ENCODE data around the gene SEC16B.

SEC16B gene

DNA sequence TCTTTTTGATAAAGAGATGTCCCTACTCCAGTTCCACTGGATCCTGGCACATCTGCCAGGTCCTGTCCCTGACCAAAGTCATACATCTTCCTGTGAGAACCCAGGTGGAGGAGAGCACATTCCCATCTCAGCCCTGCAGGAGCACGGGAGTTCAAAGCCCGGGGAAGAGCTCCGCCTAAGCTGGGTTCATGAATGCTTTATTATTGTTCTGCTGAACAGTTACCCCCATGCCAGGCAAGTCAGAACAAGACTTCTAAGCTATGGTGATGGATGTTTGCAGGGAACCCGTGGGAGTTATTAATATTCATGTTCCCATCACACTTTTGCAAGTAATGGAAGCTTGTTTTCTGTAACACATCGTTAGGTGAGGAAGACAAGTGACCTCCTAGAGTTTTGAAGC, 62.9 kb downstream of the SEC16B start:
- no peak for DNase-seq (ENCODE audit: low read depth)

DNA sequence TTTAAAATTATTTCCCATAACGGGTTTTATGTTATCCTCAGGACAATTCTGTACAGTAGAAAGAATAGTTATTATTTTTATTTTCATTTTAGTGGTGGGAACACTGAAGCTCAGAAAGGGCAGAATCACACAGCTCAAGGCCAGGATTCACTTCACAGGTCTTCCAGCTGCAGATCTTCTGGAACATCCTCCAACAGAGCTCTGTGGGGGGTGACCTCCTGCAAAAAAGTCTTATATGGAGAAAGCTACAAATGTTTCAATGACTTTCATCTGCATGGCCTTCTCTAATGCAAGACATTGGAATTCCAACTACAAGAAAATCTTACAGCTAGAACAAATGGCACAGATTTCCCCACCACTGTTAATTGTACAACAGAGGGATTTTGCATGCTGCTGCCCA, 64.2 kb downstream of the SEC16B start:
- DNase-seq (ENCODE audit: low read depth) = no peak

GRCh38 chr1:177902266-177902665, 67.6 kb downstream of the SEC16B start:
- no peak for DNase-seq (ENCODE audit: low read depth)

GRCh38 chr1:177897998-177898654, 71.7 kb downstream of the SEC16B start:
- no peak for DNase-seq (ENCODE audit: low read depth)

DNA sequence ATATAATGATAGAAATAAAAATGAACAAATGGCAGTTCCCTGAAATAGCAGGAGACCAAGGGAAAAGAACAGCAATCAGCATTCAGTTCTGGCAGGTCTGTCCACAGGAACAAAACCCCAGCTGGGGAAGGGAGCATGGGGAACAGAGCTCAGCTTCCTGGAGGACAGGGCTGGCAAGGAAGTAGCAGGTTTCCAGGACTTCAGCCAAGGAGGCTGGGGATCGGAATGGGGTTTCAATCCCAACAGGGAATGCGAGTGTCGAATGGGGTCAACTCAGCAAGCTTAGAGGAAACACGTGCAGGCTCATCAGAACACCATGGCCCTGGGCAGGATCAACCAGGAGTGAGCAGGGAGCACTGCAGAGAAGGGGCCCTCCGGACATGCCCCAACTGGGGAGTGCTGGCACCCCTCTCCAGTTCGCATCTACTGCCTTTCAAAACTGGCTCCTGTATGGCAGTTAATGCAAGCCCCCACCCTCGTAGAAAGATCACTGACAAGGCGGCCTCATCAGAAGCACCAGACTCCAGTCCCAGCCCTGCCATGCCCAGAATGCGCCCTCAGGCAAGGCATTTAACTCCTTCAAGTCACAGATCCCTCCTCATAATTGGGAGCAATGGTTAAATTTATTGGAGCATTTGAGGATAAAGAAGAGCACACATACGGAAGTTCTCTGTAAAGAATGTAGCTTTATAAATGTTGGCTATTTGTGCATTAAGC, 72.4 kb downstream of the SEC16B start:
- no peak for DNase-seq (ENCODE audit: low read depth)

All from HS-5 (cell line).